ENCODE data around the gene F7.
A peak's percentile ranks its signal among the peaks of the same experiment; 100 is the strongest.
"Not testable (repeated sequence)": the region's sequence is repeated elsewhere in the genome, so short reads cannot be mapped to it uniquely, and the experiment has no call there.

F7 gene

GRCh38 chr13:113105032-113105920 is at the start of gene F7:
Gene F7, plus strand, starts transcription at chr13:113105791. Its CDS starts 51 bp downstream, at chr13:113105842.
- intact Hi-C loops (cut with DNase I): no loop called here
- peak in 1 of 10 donors; percentile 61 for DNase-seq

- peak in 4 of 10 donors; percentile 5 to 38 (median 26) for DNase-seq
- intact Hi-C loops (cut with DNase I): no loop called here
These were observed 48.5 kb upstream of the F7 start for GRCh38 chr13:113057084-113057483.

DNA sequence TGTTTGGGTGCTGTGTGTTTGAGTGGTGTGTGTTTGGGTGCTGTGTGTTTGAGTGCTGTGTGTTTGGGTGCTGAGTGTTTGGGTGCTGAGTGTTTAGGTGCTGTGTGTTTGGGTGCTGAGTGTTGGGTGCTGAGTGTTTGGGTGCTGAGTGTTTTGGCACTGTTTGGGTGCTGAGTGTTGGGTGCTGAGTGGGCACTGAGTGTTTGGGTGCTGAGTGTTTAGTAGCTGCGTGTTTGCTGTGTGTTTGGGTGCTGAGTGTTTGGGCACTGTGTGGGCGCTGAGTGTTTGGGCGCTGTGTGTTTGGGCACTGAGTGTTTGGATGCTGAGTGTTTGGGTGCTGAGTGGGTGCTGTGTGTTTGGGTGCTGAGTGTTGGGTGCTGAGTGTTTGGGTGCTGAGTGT is 48.0 kb upstream of the F7 start:
- intact Hi-C loops (cut with DNase I): not testable (repeated sequence)
- DNase-seq: peak in 2 of 10 donors; percentile 24 to 26

GRCh38 chr13:113058129-113058987 is 47.2 kb upstream of the F7 start:
- DNase-seq: peak in 6 of 10 donors; percentile 6 to 59 (median 31)
- intact Hi-C loops (cut with DNase I): no loop called here

DNA sequence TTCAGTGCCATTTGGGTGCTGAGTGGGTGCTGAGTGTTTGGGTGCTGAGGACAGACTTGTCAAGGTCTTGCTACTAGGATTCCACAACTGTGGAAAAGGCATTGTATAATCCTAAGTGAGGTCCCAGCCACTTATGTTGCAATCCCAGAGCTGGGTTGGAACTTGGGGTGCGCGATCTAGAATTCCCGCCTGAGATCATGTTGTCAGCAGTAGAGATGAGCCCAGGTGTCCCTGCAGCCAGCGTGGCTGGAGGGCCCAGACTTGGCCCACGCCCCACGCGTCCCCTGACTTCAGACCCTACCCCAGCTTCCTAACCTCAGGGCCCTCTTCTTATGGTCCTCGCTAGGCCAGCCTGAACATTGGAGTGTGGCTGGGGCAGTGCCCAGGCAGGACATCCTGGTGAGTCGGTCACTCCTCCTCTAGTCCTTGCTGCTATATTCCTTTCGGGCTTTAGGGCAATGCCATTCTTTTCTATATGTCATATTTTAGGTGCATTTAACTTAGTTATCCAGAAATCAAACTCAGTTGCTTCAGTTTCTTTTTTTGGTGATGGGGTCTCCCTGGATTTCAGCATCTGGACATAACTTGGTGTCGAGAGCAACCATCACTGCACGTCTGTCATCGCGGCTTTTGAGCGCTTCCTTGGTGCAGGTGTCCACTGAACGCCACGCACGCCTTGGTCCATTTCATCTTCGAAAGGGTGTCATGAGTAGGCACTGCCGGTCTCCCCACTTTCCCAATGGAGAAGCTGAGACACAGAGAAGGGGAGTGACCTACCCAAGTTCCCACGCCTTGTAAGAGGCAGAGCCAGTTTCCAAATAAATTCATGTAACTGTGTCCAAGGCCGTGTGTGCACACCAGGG is 46.4 kb upstream of the F7 start:
- intact Hi-C loops (cut with DNase I): no loop called here
- peak in 7 of 10 donors; percentile 6 to 82 (median 16) for DNase-seq

GRCh38 chr13:113059891-113060290 is 45.7 kb upstream of the F7 start:
- DNase-seq: peak in 7 of 10 donors; percentile 7 to 78 (median 21)

DNA sequence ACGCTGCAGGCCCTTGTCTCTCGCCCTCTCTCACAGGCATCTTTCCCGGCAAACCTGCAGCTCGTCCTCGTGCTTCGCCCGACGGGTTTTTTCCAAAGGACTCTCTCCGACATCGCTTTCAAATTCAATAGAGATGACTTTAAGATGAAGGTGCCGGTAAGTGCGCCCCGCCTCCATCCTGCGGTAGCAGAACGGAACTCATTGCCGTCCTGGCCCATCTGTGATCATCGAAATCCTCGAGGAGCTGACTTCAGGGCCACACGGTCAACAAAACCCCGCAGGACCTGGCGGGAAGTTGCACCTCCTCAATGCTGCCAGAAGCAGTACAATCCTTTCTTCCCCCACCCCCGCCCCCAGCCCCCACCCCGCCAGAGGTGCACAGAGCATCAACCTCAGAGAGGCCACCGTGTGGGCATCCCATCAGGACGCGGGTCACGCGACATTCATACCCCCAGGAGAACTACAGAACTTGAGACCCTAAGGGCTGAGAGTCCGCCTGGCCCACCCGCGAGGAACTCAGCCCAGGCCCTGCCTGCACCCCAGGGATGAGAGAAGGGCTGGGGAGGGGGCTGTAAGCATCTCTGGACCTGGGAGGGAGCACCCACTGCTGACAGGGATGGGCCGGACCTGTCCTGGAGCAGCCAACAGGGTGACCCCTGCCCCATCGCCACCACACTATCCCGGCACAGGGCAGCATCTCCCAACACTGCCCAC is 44.9 kb upstream of the F7 start:
- peak in 7 of 10 donors; percentile 7 to 82 (median 34) for DNase-seq
- intact Hi-C loops (cut with DNase I): no loop called here

More at GRCh38 chr13:113059891-113060290, 45.7 kb upstream of the F7 start:
- intact Hi-C loops (cut with DNase I): no loop called here

DNA sequence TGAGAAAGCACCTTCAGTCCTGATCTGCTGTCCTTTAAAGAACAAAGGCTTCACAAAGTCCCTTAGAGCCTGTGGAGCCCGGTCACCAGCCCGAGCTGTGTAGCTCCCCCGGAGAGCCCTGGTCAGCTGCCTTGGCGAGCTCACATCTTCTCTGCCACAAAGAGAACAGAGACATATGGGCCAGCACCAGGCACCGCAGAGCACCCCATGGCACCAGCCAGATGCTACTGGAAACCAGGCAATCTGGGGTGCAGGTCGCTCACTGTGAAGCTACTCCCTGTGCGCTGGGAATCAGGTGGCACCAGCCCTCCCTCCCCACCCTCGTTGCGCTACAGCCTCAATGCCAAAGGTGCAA is 44.3 kb upstream of the F7 start:
- DNase-seq: peak in 7 of 10 donors; percentile 21 to 89 (median 75)
- intact Hi-C loops (cut with DNase I): no loop called here

DNA sequence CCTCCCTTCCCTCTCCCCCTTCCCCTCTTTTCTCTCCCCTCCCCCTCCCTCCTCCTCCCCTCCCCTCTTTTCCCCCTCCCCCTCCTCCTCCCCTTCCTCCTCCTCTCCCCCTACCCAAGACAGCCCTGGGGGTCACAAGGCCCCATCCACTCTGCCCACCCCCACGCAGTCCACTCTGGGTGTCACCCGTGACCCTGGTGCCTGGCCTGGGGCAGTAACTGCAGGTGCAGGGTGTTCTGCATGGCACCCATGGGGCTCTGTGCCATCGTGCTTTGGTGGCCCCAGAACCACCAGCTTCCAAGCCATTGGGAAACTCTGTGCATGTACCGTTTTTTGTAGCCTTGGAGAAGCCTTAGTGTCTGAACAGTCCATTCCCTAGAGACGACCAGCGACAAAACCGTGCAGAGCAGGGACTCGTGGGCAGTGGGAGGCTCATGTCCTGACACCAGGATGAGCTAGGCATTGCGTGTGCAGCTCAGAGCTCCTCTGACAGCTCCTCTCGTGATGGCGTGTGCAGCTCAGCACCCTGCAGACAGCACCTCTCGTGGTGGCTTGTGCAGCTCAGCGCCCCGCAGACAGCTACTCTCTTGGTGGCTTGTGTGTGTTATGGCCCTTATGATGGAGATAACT is 43.7 kb upstream of the F7 start:
- intact Hi-C loops (cut with DNase I): no loop called here
- peak in 7 of 10 donors; percentile 16 to 89 (median 72) for DNase-seq

DNA sequence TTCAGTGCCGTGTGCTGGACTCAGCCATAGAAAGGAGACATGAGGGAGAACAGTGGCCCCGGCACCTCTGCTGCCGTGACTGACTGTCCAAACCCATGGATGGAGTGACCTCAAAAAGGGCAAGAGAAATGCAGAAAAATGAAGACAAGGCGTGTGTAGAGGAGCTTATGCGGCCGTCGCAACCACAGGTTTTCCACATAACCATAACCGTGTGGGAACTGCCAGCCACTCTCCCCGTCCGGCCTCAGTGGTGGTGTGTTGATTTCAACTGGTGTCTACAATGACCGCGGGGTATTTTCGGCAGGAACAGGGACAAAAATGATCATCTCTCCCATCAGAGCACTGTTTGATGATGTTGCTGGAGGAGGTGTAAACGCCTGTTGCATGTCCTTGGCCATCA is 42.9 kb upstream of the F7 start:
- DNase-seq: peak in 4 of 10 donors; percentile 6 to 72 (median 20)

GRCh38 chr13:113063091-113063491 is 42.5 kb upstream of the F7 start:
- DNase-seq: peak in 4 of 10 donors; percentile 14 to 90 (median 78)
- intact Hi-C loops (cut with DNase I): no loop called here

More for the DNA sequence above, 42.9 kb upstream of the F7 start:
- intact Hi-C loops (cut with DNase I): no loop called here

DNA sequence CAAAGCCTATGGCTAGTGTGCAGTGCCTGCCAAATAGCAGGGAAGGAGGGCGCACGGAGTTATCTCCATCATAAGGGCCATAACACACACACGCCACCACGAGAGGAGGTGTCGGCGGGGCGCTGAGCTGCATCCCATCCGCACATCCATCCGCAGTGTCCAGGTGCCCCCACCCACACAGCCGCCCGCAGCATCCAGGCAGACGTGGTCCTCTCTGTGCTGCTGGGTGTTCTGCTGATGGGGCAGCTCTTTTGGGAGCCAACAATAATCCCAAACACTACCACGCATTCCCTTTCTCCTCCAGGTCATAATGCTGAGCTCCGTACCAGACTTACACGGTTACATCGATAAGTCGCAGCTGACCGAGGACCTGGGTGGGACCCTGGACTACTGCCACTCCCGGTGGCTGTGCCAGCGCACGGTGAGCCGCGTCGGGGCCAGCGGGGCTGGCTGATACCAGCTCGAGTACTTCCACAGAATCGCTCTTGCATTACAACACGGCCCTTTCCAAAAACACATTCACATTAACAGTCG is 41.5 kb upstream of the F7 start:
- peak in 5 of 10 donors; percentile 18 to 80 (median 66) for DNase-seq
- intact Hi-C loops (cut with DNase I): no loop called here

DNA sequence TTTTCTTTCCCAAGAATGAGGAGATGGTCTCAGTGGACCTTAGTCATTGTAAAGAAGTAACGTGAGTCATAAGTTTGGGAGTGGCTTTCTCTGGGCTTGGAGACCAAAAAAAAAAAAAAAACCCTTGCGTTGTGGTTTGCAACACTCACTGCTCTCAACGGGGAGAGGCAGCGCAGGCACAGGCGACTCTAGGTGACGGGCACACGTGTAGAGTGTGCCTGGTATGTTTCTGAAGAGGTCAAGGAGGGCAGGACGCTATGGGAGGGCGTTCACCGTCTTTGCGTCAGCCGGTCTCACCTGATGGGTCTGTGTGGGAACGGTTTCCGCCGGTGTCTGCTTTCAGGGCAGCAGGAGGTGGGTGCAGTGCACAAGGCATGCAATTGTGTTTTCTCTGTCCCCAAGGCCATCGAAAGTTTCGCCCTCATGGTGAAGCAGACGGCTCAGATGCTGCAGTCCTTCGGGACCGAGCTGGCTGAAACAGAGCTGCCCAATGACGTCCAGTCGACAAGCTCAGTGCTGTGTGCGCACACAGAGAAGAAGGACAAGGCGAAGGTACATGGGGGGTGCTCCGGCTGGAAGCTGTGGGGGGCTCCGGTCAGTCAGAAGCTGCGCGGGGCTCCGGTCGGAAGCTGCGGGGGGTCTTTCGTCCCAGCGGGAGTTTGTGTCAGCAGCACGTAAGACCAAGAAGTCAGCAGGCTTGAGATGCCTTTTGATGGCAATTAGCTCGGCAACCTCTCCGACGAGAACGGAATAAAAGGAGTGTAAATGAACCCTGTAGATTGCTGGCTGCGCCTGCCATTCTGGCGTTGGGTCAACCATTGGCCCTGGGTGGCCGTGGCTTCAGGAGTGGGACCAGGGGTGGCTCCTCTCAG is 40.8 kb upstream of the F7 start:
- peak in 4 of 10 donors; percentile 8 to 73 (median 72) for DNase-seq
- intact Hi-C loops (cut with DNase I): no loop called here

DNA sequence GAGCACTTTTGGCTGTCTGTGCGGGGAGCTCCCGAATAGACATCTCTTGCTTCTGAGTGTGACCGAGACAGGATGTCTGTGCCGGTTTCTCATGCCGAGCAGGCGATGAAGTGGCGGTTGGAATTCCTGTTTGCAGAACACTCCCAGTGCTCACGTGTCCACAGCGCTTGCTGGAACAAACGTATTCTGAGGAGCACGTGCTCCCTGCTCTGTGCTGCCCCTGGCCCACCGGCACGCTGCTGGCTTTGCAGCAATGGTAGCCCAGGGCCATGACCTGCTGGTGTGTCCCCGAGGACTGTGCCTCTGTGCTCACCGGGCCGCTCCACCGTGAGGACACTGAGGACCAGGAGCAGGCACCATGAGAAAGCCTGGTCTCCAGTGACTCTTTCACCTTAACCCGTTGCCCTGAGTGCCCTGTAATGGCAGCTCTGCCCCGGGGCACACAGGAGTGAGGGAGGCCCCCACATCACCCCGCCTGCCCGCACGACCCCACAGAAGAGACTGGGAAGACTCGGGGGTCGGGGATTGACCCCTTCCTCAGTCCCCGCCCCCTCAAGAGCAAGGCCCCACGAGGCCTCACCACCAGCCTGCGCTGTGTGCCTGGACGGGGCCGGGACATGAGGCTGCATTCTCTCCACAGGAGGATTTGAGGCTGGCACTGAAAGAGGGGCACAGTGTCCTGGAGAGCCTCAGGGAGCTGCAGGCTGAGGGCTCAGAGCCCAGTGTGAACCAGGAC is 40.0 kb upstream of the F7 start:
- intact Hi-C loops (cut with DNase I): no loop called here
- peak in 2 of 10 donors; percentile 86 to 88 for DNase-seq

DNA sequence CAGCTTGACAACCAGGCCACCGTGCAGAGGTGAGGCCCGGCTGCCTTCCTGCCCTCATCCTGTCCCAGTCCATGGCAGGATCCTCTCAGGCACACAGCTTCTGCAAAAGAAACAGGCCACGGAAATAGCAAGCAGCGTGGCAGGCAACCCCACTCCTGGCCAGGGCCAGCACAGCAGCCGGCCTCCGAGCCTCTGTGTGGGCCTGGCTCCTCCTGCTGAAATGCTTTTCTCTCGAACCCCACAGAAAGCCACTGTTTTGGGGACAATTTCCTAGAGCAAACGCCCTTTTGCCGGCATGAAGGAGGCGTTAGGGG is 39.5 kb upstream of the F7 start:
- peak in 2 of 10 donors; percentile 37 to 74 for DNase-seq
- intact Hi-C loops (cut with DNase I): no loop called here

DNA sequence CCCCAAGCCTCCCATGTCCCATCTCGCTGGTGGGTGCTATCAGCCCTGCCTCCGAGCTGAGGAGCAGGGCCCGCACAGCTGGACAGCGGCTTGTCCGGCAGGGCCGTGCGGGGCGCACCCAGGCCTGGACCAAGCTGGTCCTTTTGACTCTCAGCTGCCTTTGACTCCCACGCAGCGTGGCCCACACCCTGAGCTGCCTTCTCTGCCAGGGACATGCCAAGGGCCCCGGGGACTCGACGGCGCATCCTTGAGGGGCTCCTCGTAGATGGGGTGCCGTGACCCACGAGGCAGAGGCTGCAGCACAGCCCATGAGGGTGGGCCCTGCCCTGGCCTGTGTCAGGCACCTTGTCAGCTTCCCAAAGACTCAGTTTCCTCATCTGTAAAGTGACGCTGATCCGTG is 38.8 kb upstream of the F7 start:
- intact Hi-C loops (cut with DNase I): no loop called here
- peak in 2 of 10 donors; percentile 75 to 79 for DNase-seq
